ENCODE measurements around the gene NDUFS7.

The NDUFS7 gene

DNA sequence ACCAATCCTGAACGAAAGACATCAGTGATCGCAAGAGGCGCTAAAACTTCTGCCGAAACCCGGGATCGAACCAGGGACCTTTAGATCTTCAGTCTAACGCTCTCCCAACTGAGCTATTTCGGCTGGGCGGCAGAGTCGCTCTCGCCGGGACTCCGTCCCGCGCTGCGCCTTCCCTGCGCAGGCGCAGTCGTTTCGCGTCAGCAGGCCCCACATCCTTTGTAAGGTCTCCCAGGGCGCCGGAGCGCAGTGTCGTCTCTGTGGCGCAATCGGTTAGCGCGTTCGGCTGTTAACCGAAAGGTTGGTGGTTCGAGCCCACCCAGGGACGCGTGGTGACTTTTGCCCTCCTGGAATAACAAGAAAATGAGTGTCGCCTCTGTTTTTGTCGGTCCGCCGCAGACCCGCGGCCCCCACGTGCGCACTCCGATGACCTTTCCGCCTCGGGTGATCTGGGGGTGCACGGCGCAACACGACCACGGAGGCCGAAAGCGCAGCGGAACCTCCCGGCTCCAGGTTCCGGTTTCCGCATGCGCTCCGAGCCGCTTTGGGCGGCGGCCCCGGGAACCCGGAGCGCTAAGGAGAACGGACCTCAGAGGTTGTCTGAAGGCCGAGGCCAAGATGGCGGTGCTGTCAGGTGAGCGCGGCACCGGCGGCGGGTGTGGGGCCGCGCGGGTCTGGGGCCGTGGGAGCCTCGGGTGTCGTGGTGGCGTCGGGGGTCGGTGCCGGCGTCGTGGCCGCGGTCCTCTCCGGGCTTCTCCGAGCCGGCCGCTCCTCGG lies at the start of gene NDUFS7:
TSS of gene NDUFS7 (plus strand) at position 596 of the 773 bp plus-strand sequence. CDS start at position 616, 20 bp downstream.
- peak; percentile 88 for DNase-seq (ENCODE audit: low spot score)

DNA sequence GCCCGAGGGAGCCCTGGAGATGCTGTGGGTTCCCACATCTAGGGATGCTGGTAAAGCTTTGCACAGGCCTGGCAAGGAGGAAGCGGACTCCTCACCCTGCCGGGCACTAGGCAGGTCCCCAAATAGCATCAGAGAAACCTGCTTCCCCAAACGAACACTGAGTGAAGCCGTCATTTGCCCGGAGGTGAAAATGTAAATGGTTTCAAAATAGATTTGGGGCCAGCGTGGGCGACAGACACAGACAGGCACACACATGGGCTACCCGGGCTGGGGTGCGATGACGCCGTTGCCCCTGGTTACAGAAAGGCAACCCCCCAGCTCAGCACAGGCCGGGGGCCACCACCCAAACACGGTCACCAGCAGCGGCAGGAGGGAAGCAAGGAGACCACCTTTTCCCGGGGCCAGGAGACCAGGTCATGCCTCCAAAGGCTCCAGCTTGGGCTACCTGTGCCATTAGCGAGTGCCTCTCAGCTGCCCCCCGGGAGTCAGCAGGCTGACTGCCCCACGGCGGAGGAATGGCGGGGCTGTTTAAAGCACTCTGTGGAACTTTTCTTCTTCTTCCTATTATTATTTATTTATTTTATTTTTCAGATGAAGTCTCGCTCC lies 47.5 kb upstream of the NDUFS7 start:
- DNase-seq (ENCODE audit: low spot score) = no peak

DNA sequence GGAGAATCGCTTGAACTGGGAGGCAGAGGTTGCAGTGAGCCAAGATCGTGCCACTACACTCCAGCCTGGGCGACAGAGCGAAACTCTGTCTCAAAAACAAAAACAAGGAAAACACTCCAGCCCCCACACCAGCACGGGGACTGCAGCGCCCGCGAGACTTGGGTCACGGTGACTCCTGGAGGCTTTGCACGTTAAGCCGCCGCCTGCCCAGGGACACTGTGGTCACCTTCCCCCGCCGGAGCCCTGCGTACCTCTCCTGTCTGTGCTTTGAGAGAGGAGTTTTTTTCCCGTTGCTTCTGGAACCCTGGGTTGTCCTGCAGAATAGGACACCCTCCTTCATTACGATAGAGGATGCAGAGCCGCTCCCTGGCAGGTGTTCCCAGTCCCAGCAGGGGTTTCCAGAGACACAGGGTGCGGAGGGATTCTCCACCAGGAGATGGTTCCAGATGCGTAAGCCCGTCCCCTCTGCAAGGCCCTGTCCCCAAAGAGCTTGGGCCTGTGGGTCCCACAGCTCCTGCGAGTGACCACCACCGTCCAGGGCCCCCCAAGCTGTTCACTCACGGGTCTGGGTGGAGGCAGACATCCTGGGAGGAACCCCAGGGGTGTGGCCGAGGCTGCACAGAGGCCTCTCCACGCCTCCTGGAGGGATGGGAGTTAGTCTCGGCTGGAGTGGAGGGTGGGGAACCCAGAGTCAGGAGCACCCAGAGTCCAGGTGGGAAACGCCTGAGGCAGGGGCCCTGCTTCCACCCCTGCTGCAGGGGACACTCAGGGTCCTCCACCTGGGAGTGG lies 42.8 kb upstream of the NDUFS7 start:
- no peak for DNase-seq (ENCODE audit: low spot score)

DNA sequence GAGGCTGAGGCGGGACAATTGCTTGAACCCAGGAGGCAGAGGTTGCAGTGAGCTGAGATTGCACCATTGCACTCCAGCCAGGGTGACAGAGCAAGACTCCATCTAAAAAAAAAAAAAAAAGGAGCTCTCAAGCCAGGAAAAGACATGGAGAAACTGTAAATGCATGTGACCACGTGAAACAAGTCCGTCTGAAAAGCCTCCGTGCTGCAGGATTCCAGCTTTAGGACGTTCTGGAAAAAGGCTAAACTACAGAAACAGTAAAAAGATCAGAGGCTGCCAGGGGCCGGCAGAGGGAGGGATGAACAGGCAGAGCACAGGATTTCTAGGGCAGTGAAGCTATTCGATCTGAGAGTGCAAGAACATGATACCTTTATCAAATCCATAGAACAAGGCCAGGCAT lies 40.7 kb upstream of the NDUFS7 start:
- no peak for DNase-seq (ENCODE audit: low spot score)

DNA sequence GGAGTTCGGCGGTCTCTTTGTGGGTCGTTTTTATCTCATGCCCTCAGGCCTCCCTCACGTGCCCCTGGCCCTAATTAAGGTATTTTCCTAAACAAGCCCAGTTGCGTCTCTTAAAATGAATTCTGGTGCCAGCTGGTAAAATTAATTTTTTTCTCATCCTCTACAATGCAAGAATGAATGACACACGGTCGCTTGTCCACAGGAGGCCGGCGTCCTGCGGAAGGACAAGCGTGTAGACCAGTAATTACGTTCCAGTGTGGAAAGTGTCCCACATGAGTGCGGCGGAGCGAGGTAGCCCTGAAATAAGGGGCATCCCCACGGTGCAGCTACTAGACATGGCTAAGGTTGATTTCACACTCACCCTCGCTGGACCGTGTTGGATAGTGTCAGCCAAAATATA lies 34.5 kb upstream of the NDUFS7 start:
- DNase-seq (ENCODE audit: low spot score) = no peak

DNA sequence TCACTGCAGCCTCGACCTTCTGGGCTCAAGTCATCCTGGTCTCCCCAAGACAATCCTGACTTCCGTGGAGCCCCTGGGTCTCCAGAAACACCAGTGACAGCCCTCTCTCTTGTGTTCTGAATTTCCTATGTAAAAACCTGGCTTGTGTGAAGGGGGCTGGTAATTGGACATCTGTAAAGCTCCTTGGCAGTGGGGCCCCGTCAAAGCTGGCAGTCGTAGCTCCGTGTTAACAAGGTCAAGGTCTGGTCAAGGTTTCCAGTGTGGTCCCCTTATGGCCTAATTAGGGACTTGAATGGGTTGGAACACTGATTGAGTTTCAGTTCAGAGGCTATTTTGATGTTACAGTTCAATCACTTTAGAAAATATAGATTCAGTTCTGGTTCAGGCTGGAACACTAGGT lies 32.8 kb upstream of the NDUFS7 start:
- no peak for DNase-seq (ENCODE audit: low spot score)

DNA sequence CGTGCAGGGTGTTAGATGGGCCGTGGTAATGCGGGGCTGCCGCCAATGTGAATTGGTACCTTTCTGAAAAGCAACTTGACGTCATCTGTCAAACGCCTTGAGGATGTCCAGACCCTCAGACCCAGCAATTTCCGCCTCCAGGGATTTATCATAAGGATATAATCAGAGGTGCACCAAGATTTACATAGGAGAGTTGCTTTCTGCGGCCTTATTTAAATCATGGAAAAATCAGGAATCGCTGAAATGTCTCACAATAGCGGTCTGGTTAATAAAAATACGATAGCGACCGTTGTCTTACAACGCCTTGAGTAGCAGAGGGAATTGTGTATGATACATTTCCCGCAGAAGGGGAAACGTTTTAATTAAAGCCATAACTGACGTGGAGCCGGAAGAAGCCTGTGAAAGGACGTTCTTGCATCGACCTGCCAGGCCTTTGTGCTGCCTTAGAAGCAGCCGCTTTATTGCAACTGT lies 32.3 kb upstream of the NDUFS7 start:
- DNase-seq (ENCODE audit: low spot score) = no peak

DNA sequence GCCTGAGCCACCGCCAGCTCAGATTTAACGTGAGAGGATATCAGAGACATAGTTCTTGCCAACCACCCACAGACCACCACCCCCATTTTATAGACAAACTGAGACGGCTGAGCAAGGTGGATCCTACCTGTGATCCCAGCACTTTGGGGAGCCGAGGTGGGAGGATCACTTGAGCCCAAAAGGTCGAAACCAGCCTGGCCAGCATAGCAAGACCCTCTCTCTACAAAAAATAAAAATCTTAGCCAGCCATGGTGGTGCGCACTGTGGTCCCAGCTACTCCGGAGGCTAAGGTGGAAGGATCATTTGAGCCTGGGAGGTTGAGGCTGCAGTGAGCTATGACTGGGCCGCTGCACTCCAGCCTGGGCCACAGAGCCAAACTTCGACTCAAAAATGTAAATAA lies 30.6 kb upstream of the NDUFS7 start:
- DNase-seq (ENCODE audit: low spot score) = no peak

DNA sequence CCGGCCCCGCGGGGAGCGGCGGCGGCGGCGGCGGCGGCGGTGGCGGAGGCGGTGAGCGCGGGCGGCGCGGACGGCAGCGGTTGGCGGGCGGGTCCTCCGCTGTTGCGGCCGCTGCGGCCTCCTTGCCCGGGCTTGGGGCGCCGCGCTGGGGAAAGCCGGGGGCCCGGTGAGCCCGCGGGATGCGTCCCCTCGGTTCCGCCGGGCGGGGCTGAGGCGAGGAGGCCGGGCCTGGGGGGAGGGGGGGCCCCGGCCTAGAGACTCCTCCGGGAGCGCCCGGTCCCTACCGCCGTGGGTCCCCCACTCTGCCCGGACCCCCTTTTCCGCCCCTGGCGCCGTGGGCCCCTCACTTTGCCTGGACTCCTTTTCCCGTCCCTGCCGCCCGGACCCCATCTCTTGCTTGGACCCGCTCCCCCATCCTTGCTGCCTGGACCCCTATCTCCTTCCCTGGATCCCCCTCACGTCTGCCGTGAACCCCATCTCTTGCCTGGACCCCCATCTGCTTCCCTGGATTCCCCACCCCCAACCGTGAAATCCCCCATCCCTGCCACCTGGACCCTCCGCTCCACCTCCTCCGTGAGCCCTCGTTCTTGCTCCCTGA lies 28.6 kb upstream of the NDUFS7 start:
- peak; percentile 30 for DNase-seq (ENCODE audit: low spot score)

DNA sequence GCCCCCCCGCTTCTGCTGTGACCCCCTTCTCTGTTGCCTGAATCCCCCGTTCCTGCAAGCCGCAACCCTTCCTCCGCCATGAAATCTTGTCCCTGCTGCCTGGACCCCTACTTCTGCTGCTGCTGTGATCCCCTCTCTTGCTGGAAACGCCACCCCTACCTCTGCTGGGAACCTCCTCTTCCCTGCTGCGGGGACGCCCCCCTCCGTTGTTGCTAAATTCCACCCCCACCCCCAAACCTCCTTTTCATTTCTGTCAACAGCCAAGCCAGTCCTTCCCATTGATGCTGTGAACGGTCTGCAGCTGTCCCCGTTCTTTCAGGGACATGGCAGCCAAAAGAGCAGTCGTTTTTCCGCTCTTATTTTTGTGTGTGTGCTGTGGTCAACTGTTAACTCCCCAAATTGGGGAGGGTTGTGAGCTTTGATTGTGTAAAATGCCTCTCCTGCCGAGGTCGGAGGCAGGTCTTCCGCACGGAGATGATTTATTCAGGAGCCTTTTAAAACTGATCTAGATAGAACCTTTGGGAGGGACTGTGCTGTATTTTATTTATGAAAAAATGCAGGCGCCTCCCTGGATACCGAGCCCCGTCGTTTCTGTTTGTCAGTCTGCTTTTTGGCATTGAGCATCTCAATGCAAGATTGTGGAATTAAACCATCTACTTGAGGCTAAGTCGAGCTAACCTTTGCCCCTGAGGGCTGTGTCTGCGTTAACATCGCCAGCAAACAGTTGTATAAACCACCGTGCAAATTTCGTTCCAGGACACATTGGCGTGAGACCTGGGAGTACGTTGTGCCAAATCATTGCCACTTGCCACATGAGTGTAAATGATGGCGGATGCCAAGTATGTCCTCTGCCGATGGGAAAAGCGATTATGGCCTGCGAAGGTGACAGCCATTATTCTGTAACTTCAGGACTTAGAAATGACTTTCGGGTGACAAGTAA lies 27.9 kb upstream of the NDUFS7 start:
- DNase-seq (ENCODE audit: low spot score) = peak; percentile 66

DNA sequence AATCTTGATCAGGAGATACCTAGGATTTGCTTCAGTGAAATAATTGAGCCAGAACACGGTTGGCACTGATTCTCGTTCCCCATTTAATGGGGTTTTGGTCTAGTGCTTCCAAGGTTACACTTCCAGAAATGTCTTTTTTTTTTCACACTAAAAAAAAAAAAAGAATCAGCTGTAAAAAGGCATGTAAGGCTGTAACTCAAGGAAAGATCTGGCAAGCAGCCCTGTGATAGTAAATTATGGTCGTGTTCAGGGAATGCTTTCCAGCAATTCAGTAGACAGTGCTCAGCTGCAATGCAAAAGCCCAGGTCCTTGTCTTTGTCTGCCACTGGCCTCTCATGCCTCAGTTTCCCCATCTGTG lies 27.2 kb upstream of the NDUFS7 start:
- DNase-seq (ENCODE audit: low spot score) = peak; percentile 26

DNA sequence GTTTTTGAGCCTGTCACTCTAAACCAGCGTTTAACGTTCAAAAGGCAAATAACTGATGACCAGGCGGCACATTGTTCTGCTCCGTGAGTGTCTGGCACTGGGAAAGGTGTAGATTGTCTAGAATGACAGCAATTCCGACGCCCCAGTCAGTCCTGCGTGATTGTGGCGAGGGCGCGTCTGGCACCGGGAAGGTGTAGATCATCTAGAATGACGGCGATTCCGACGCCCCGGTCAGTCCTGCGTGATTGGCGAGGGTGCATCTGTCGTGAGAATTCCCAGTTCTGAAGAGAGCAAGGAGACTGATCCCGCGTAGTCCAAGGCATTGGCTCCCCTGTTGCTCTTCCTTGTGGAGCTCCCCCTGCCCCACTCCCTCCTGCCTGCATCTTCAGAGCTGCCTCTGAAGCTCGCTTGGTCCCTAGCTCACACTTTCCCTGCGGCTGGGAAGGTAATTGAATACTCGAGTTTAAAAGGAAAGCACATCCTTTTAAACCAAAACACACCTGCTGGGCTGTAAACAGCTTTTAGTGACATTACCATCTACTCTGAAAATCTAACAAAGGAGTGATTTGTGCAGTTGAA lies 26.1 kb upstream of the NDUFS7 start:
- DNase-seq (ENCODE audit: low spot score) = no peak

DNA sequence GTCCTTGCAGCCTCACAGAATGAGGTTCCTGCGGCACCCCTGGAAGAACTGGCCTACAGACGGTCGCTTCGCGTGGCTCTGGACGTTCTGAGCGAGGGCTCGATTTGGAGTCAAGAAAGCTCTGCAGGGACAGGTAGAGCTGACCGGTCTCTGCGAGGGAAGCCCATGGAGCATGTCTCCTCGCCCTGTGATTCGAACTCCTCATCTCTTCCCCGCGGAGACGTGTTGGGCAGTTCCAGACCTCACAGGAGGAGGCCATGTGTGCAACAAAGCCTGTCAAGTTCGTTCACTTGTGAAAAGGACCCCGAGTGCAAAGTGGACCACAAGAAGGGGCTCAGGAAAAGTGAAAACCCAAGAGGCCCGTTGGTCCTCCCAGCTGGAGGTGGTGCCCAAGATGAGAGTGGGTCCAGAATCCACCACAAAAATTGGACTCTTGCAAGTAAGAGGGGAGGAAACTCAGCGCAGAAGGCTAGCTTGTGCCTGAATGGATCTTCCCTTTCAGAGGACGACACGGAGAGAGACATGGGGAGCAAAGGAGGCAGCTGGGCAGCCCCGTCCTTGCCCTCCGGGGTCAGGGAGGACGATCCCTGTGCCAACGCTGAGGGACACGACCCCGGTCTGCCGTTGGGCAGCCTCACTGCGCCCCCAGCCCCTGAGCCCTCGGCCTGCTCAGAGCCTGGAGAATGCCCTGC lies 23.4 kb upstream of the NDUFS7 start:
- no peak for DNase-seq (ENCODE audit: low spot score)

DNA sequence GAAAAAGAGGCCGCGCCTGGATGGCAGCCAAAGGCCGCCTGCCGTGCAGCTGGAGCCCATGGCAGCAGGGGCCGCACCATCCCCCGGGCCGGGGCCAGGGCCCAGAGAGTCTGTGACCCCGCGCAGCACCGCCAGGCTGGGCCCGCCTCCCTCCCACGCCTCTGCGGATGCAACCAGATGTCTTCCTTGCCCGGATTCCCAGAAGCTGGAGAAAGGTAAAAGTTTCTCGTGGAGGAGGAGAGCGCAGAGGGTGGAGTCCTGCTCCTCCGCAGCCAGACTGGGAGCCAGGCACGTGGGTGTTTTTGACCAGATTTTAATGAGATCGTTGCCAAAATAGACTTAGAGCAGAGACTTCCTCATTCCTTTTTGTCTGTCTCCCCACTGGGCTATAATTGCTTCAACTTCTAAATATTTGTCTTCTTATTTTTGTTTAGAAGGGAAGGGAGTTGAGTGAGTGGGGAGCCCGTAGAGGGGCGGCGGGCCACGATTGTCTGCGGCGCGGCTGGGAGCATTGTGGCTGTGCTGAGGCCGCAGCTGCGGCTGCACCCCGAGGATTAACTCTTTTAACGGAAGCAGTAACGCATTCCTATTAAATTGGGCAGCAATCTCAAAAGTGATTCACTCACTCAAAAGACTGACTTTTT lies 22.8 kb upstream of the NDUFS7 start:
- peak; percentile 38 for DNase-seq (ENCODE audit: low spot score)

DNA sequence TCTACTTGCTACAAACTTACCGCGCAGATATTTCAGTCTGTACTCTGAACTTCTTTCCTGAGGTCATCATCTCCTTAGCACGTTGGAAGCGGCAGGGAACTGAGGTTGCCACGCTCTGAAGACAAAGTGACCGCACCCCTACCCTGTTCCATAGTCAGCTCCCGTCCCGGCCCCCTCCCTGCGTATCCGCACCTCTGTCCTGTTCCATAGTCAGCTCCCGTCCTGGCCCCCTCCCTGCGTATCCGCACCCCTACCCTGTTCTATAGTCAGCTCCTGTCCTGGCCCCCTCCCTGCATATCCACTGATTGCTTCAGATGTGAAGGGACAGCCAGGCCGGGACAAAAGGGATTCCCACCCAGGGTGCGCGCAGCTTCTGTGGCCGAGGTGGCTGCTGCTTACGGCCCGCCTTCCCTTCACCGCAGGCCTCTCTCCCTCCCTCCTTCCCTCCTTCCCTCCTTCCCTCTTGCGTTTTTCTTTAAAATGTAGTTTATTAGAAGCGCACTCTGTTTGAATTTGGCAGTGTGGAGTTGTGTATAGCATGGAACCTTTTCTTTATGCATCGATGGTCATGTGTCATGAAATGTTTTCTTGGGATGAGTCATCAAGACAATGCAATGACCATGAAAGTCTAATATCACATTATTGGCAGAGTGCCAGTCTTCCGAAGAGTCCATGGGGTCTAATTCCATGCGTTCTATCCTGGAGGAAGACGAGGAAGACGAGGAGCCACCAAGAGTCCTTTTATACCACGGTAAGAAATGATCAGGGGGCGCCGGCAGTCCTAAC lies 21.9 kb upstream of the NDUFS7 start:
- DNase-seq (ENCODE audit: low spot score) = no peak

DNA sequence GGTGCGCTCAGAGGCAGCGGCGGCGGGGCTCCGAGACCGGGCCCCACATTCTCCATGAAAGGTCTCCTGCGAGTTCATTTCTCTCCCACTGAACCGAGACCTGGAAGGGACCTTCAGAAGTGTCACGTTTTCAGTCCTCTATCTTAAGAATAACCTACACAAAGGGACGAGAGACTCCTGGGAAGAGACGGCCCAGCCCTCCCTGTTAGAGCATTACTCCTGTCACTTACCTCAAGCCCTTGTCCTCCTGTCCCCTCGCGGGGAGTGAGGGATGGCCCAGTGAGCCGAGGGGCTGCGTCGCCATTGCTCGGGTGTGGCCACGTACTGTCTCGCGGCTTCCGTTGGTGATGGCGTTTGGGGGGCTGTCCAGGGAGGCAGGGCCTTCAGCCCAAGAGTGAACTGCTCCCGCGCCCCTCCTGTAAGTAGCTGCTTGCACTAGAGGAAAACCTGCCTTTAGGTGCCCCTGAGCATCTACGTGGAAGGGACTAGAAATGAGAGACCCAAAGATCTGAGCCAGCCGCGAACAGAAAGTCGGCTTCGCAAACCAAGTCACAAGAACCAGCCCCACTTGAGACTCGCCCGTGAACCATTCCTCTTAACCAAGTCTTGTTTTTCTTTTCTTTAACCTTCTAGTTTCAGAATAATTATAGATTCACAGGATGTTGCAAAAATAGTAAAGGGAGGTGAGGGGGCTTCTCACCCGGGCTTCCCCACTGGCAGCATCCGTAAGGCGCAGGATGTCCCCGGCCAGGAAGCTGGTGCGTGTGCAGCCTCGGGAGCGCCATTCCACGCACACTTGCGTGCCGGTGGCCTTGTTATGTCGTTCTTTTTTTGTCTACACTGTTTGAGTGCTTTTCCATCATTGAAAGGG lies 21.1 kb upstream of the NDUFS7 start:
- no peak for DNase-seq (ENCODE audit: low spot score)

DNA sequence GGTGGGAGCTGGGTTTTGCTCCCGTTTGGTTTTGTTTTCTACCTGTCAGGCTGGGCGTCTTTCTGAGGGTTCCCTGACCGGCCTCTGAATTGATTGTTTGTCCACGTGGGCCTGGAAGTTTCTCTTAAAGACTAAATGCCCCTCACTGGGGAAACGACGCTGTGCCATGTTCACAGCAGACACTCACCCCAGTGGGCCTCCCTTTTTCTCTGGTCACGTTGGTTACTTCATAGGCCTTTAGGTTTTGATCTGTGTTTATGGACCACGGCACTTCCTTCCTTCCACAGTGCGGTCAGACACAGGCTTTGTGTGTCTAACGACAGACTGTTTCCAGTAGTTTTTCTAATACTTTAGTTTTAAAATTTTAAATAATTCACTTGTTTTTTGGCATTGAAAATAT lies 20.1 kb upstream of the NDUFS7 start:
- DNase-seq (ENCODE audit: low spot score) = no peak

DNA sequence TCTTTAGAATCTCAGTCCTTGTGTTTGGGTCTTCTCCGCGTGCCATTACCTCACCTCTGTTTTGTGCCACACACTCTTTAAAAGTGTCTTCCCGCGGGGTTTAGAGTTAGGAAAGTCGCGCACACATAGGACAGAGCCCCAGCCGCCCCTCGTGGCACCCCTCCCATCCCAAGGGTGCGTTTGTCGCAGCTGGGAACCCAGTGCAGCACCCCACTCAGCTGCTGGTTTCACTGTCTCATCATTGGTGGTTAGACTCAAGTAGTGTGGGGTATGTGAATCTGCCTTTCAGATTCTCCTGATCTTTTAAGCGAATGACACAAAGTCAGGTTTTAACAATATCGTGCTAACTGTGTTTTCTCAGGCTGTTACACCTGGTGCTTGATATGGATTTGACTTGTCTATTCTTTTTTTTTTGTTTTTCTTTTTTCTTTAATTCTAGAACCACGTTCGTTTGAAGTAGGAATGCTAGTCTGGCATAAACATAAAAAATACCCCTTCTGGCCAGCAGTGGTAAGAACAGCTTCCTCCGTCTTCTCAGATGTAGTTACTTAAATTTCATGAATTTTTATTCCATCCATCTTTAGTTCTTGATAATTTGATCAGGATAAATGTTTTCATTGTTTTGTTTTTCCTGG lies 19.5 kb upstream of the NDUFS7 start:
- no peak for DNase-seq (ENCODE audit: low spot score)
